Fibroblast of lung (primary cell): ENCODE results near the gene MAEL.

ENCODE experiments used
- CTCF ChIP-seq, 2 donors: IDR thresholded peaks in 1 of 2; conservative IDR thresholded peaks in 1 of 2; 1 replicate in 1 of 2; 2 replicates in 1 of 2; pipeline ENCODE4 v1.5.1; 2011 to 2012; ENCODE audit warnings: low read length in 2 of 2, control low read depth in 1 of 2, inconsistent platforms in 1 of 2, low read depth in 1 of 2, mild to moderate bottlenecking in 1 of 2
- EZH2 ChIP-seq: IDR thresholded peaks from 2 replicates; pipeline ENCODE4 v1.5.1; 2012; ENCODE audit warnings: low read length, control low read depth, mild to moderate bottlenecking; ENCODE audit errors: missing control alignments

GRCh38 chr1:167059809-167060107 is 70.7 kb downstream of the MAEL start:
- no peak for TF ChIP-seq CTCF (conservative IDR thresholded peaks at IDR 0.05 in 1 of 2, IDR thresholded peaks at IDR 0.05 in 1 of 2; ENCODE audit: low read depth in 1 of 2, low read length in 2 of 2)
- TF ChIP-seq EZH2, result no peak
